Mesangial cell (primary cell): ENCODE data around the gene PLD3. TPM values are rescaled to one million over a fixed set of nuclear protein-coding genes. Genes with fewer than 3 reads are reported as not detected.

Experiments
- total RNA-seq: library from RNA; depleted of rRNA; stranded (reverse); fragments of >200 nt; gene quantifications from 2 replicates; pipeline ENCODE4 v1.2.3, GENCODE V29; 2015

Gene PLD3
- 235 and 546 TPM in 2 replicates for total RNA-seq

GRCh38 chr19:40348125-40348913 is at the start of gene PLD3, which contains the start of gene C19orf47:
PLD3 (plus strand) TSS chr19:40348695; CDS start chr19:40366484, 17,789 bp downstream.
C19orf47 (minus strand) TSS chr19:40348397; CDS start chr19:40341857, 6,540 bp downstream.

GRCh38 chr19:40390084-40390742 is 41.7 kb downstream of the PLD3 start, which contains the start of gene HIPK4:
HIPK4 (minus strand) TSS chr19:40390181; CDS start chr19:40389902, 279 bp downstream.

GRCh38 chr19:40413291-40413845 is 64.9 kb downstream of the PLD3 start, which contains the start of gene PRX:
PRX (minus strand) TSS chr19:40413378; CDS start chr19:40407932, 5,446 bp downstream.

GRCh38 chr19:40425450-40426287 is 77.2 kb downstream of the PLD3 start, which contains the start of gene SERTAD1:
SERTAD1 (minus strand) TSS chr19:40425992; CDS start chr19:40423546, 2,446 bp downstream.

Other genes with a start within 250 kb of the PLD3 start
- gene MAP3K10, start 157.3 kb upstream of the PLD3 start, total RNA-seq: 9.6 and 12.5 TPM in 2 replicates
- gene TTC9B, start 130.3 kb upstream of the PLD3 start, total RNA-seq: not detected in 2 replicates
- not detected in 2 replicates for gene CCNP, start 122.0 kb upstream of the PLD3 start, total RNA-seq
- 75.6 and 91.8 TPM in 2 replicates for gene AKT2, start 63.4 kb upstream of the PLD3 start, total RNA-seq
- 11.2 and 19.2 TPM in 2 replicates for gene C19orf47, start 298 bp upstream of the PLD3 start, total RNA-seq
- gene HIPK4, start 41.5 kb downstream of the PLD3 start, total RNA-seq: 0.25 TPM in 1 of 2 replicates, not detected in the other
- gene PRX, start 64.7 kb downstream of the PLD3 start, total RNA-seq: 1.1 and 3.4 TPM in 2 replicates
- gene SERTAD1, start 77.3 kb downstream of the PLD3 start, total RNA-seq: 8.0 and 12.5 TPM in 2 replicates
- 17.9 and 22.8 TPM in 2 replicates for gene SERTAD3, start 95.6 kb downstream of the PLD3 start, total RNA-seq
- gene BLVRB, start 117.0 kb downstream of the PLD3 start, total RNA-seq: 37.2 and 98.8 TPM in 2 replicates
- 0.38 and 0.49 TPM in 2 replicates for gene SPTBN4, start 118.3 kb downstream of the PLD3 start, total RNA-seq
- 139 and 152 TPM in 2 replicates for gene SHKBP1, start 228.2 kb downstream of the PLD3 start, total RNA-seq